ENCODE data around the gene ZNF692.
A peak's percentile ranks its signal among the peaks of the same experiment; 100 is the strongest.

GRCh38 chr1:248825909-248826760, 32.8 kb downstream of the ZNF692 start, which contains the start of gene SH3BP5L:
- TF ChIP-seq EZH2phosphoT487 (IDR thresholded peaks at IDR 0.05) (no peak), CTCF (IDR thresholded peaks at IDR 0.05) (peak; percentile 74), EZH2 (IDR thresholded peaks at IDR 0.05) (no peak)

All from neural progenitor cell (in vitro differentiated cells).